Neuronal stem cell (in vitro differentiated cells): Measurements from ENCODE around the gene OPRD1.
"Not testable (repeated sequence)": the region's sequence is repeated elsewhere in the genome, so short reads cannot be mapped to it uniquely, and the experiment has no call there.

ENCODE experiments used
- DNase-seq: peaks from one replicate; pipeline ENCODE4 v3.0.0-alpha.2; 2013; ENCODE audit warnings: low spot score
- H2AFZ ChIP-seq: one replicate; pipeline ENCODE4 v1.6.1; 2013; ENCODE audit warnings: mild to moderate bottlenecking, low read length, inconsistent platforms
- H2AK5ac ChIP-seq: 2 replicates; pipeline ENCODE4 v1.6.1; 2013; ENCODE audit warnings: low read depth, mild to moderate bottlenecking, inconsistent platforms, low read length, moderate library complexity, mixed read lengths
- H2BK120ac ChIP-seq: 2 replicates; pipeline ENCODE4 v1.6.1; 2013; ENCODE audit warnings: low read depth, mild to moderate bottlenecking, inconsistent platforms, low read length, moderate library complexity, mixed read lengths
- H2BK12ac ChIP-seq: one replicate; pipeline ENCODE4 v1.6.1; 2013; ENCODE audit warnings: low read length, inconsistent platforms
- H2BK15ac ChIP-seq: 2 replicates; pipeline ENCODE4 v1.6.1; 2013; ENCODE audit warnings: mild to moderate bottlenecking, low read length, inconsistent platforms, mixed read lengths
- H2BK5ac ChIP-seq: one replicate; pipeline ENCODE4 v1.6.1; 2013; ENCODE audit warnings: inconsistent platforms, mild to moderate bottlenecking, low read length, moderate library complexity
- H3K14ac ChIP-seq: one replicate; pipeline ENCODE4 v1.6.1; 2013; ENCODE audit warnings: low read length, inconsistent platforms
- H3K18ac ChIP-seq: 2 replicates; pipeline ENCODE4 v1.6.1; 2013; ENCODE audit warnings: low read length, inconsistent platforms
- H3K23ac ChIP-seq: 2 replicates; pipeline ENCODE4 v1.6.1; 2013; ENCODE audit warnings: low read depth, mild to moderate bottlenecking, mixed read lengths, low read length, inconsistent platforms; ENCODE audit not compliant: poor library complexity
- H3K27ac ChIP-seq: replicated peaks from 3 replicates; pipeline ENCODE4 v1.5.1; 2013; ENCODE audit warnings: low read length, inconsistent platforms
- H3K27me3 ChIP-seq, 3 experiments: 2 replicates each; pipeline ENCODE4 v1.6.1; 2013; ENCODE audit warnings: low read length in 3 of 3, mild to moderate bottlenecking in 2 of 3, inconsistent platforms in 1 of 3, low read depth in 1 of 3, mixed read lengths in 1 of 3, moderate library complexity in 1 of 3; ENCODE audit not compliant: control insufficient read depth in 3 of 3, insufficient read depth in 3 of 3
- H3K36me3 ChIP-seq, 2 donors: replicated peaks in 1 of 2; 2 replicates each; pipeline ENCODE4 v1.6.1; 2013; ENCODE audit warnings: low read length in 2 of 2; ENCODE audit not compliant: control insufficient read depth in 2 of 2, insufficient read depth in 2 of 2
- H3K4ac ChIP-seq: 2 replicates; pipeline ENCODE4 v1.6.1; 2013; ENCODE audit warnings: inconsistent platforms, mild to moderate bottlenecking, low read length, moderate library complexity
- H3K4me1 ChIP-seq, 2 donors: 1 replicate in 1 of 2; 2 replicates in 1 of 2; pipeline ENCODE4 v1.6.1; 2013; ENCODE audit warnings: low read length in 2 of 2, low read depth in 1 of 2; ENCODE audit not compliant: control insufficient read depth in 2 of 2, insufficient read depth in 1 of 2
- H3K4me2 ChIP-seq: one replicate; pipeline ENCODE4 v1.6.1; 2013; ENCODE audit warnings: mild to moderate bottlenecking, low read length, inconsistent platforms; ENCODE audit not compliant: insufficient read depth, poor library complexity, severe bottlenecking
- H3K4me3 ChIP-seq, 2 donors: 2 replicates each; pipeline ENCODE4 v1.5.1; 2013; ENCODE audit warnings: low read length in 2 of 2, mild to moderate bottlenecking in 2 of 2, inconsistent platforms in 1 of 2, moderate library complexity in 1 of 2
- H3K79me1 ChIP-seq: one replicate; pipeline ENCODE4 v1.6.1; 2013; ENCODE audit warnings: low read depth, mild to moderate bottlenecking, inconsistent platforms, low read length, moderate library complexity
- H3K9ac ChIP-seq: one replicate; pipeline ENCODE4 v1.6.1; 2013; ENCODE audit warnings: mild to moderate bottlenecking, low read depth, low read length, inconsistent platforms; ENCODE audit not compliant: poor library complexity
- H3K9me3 ChIP-seq, 2 donors: replicated peaks in 1 of 2; 2 replicates each; pipeline versions ENCODE3 to v1.6.1; 2013; ENCODE audit warnings: low read length in 2 of 2, mild to moderate bottlenecking in 2 of 2, inconsistent platforms in 1 of 2, low read depth in 1 of 2, mixed read lengths in 1 of 2, moderate library complexity in 1 of 2; ENCODE audit not compliant: control insufficient read depth in 2 of 2, insufficient read depth in 1 of 2
- H4K8ac ChIP-seq: one replicate; pipeline ENCODE4 v1.6.1; 2013; ENCODE audit warnings: low read depth, mild to moderate bottlenecking, inconsistent platforms, low read length, moderate library complexity
- H4K91ac ChIP-seq: one replicate; pipeline ENCODE4 v1.6.1; 2013; ENCODE audit warnings: low read length, low read depth, mild to moderate bottlenecking, inconsistent platforms; ENCODE audit not compliant: poor library complexity
- WGBS, 2 donors: extraction: QIAGEN DNeasy Blood & Tissue Kit; methylation state at CpG; one replicate each; pipeline ENCODE4 v1.1.7; 2013; ENCODE audit warnings: missing lambda C conversion rate in 2 of 2, mixed read lengths in 1 of 2; ENCODE audit not compliant: insufficient read length in 2 of 2, insufficient replicate concordance in 1 of 2; ENCODE audit errors: extremely low coverage in 2 of 2; 5-methylcytosine and 5-hydroxymethylcytosine counted together

OPRD1 gene

DNA sequence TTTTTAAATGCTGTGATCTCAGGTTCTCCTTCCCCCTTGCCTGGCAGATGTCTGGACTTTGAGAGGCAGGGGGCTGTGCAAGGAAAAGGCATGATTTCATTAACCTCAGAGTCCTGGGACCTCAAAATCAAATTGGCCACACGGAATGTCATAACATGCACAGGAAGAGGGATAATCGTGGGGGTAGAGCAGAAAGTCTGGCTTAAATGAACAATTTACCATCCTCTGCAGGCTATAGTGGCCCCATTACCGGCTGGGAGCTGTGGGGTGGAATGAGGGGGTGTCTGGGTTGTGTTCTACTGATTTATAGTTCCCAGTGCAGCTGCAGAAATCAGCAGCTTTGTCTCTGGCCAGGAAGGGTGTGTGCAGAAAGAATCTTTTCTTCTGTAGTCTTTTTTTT lies 10.8 kb downstream of the OPRD1 start:
- no peak overlapping the region for H3K27ac ChIP-seq
- DNase-seq = no peak
- H3K4me3 ChIP-seq = no peak overlapping the region
- H2AK5ac ChIP-seq = no peak overlapping the region
- no peak overlapping the region for H2BK120ac ChIP-seq
- H3K9ac ChIP-seq = no peak overlapping the region
- H3K4ac ChIP-seq = no peak overlapping the region
- H3K18ac ChIP-seq = no peak overlapping the region
- no peak overlapping the region for H2BK12ac ChIP-seq
- no peak overlapping the region for H2BK5ac ChIP-seq
- H4K8ac ChIP-seq = no peak overlapping the region
- H3K79me1 ChIP-seq = no peaks in the 10 kb centered on the region
- peaks cover 0 to 2% of the 10 kb centered on the region in 2 donors for H3K9me3 ChIP-seq
- H3K27me3 ChIP-seq = peaks cover 0 to 4% (median 0%) of the 10 kb centered on the region in 3 experiments
- H3K4me1 ChIP-seq = no peaks in the 10 kb centered on the region
- WGBS, 2 donors = no CpG with 5 or more reads among the region's 3 CpGs
- H2BK15ac ChIP-seq = no peak overlapping the region
- H3K23ac ChIP-seq = no peak overlapping the region
- H4K91ac ChIP-seq = no peak overlapping the region
- no peak overlapping the region for H3K14ac ChIP-seq
- no peak overlapping the region for H3K4me2 ChIP-seq
- no peak overlapping the region for H2AFZ ChIP-seq
- H3K36me3 ChIP-seq = no peaks in the 10 kb centered on the region

DNA sequence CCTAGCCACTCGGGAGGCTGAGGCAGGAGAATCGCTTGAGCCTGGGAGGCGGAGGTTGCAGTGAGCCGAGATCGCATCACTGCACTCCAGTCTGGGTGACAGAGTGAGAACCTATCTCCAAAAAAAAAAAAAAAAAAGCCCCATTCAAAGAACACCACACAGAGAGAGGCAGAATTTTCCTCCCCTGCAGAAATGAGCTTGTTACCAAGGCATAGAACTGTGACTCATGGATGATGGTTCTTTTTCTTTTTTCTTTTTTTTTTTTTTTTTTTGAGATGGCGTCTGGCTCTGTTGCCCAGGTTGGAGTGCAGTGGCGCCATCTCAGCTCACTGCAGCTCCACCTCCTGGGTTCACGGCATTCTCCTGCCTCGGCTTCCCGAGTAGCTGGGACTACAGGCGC lies 12.1 kb downstream of the OPRD1 start:
- H3K79me1 ChIP-seq, H3K27me3 ChIP-seq, H3K9me3 ChIP-seq, H3K4me3 ChIP-seq, H3K27ac ChIP-seq, H3K23ac ChIP-seq, H4K91ac ChIP-seq, H2BK12ac ChIP-seq, H2AK5ac ChIP-seq, H3K14ac ChIP-seq, H3K4ac ChIP-seq, DNase-seq, H2BK120ac ChIP-seq, H4K8ac ChIP-seq, H3K4me2 ChIP-seq, H3K36me3 ChIP-seq, H3K9ac ChIP-seq, H2AFZ ChIP-seq, H2BK5ac ChIP-seq, H3K4me1 ChIP-seq, H2BK15ac ChIP-seq, H3K18ac ChIP-seq: not testable (repeated sequence)
- WGBS, 2 donors = no CpG with 5 or more reads among the region's 11 CpGs

DNA sequence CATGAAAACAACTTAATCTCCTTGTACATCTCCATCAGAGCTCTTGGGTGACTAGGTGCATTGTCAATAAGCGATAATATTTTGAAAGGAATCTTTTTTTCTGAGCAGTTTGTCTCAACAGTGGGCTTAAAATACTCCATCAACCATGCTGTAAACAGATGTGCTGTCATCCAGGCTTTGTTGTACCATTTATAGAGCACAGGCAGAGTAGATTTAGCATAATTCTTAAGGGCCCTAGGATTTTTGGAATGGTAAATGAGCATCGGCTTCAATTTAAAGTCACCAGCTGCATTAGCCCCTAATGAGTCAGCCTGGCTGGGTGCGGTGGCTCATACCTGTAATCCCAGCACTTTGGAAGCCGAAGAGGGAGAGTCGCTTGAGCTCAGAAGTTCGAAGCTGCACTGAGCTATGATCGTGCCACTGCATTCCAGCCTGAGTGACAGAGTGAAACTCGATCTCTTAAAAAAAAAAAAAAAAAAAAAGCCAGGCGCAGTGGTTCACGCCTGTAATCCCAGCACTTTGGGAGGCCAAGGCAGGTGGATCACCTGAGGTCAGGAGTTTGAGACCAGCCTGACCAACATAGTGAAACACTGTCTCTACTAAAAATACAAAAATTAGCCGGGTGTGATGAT lies 16.4 kb downstream of the OPRD1 start:
- H3K79me1 ChIP-seq, H3K14ac ChIP-seq, H3K36me3 ChIP-seq, H3K4me1 ChIP-seq, H3K18ac ChIP-seq, H2AK5ac ChIP-seq, H3K4ac ChIP-seq, H3K9ac ChIP-seq, H3K27ac ChIP-seq, H2BK15ac ChIP-seq, H2AFZ ChIP-seq, DNase-seq, H3K9me3 ChIP-seq, H2BK5ac ChIP-seq, H3K27me3 ChIP-seq, H2BK12ac ChIP-seq, H3K23ac ChIP-seq, H3K4me3 ChIP-seq, H3K4me2 ChIP-seq, H2BK120ac ChIP-seq, H4K8ac ChIP-seq, H4K91ac ChIP-seq: not testable (repeated sequence)
- WGBS, 2 donors = no CpG with 5 or more reads among the region's 11 CpGs

DNA sequence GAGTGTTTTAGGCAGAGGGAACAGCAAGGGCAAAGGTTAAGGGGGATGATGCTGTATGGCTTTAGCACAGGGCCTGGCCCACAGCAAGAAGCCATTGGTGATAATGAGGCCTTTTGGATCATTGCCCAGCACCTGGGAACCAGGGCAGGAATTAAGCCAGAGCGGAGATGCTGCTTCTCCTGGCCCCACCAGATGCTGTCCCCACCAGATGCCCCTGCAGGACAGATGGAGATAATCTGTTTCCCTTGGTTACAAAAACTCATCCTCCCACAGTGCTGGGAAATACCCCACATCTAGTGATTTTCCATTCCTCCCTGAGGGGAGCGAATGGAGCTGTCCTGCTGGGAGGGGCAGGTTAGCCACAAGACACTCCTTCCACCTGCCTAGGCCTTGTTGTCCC lies 18.8 kb downstream of the OPRD1 start:
- H3K9ac ChIP-seq = no peak overlapping the region
- no peak overlapping the region for H2BK15ac ChIP-seq
- no peak overlapping the region for H2BK120ac ChIP-seq
- H3K4me2 ChIP-seq = no peak overlapping the region
- H4K8ac ChIP-seq = no peak overlapping the region
- H3K14ac ChIP-seq = no peak overlapping the region
- no peak overlapping the region for H3K23ac ChIP-seq
- no peak overlapping the region for H2BK12ac ChIP-seq
- no peak overlapping the region for H3K4ac ChIP-seq
- no peaks in the 10 kb centered on the region for H3K79me1 ChIP-seq
- H2BK5ac ChIP-seq = no peak overlapping the region
- H3K4me1 ChIP-seq = no peaks in the 10 kb centered on the region
- H3K27me3 ChIP-seq = peaks cover 0 to 5% (median 0%) of the 10 kb centered on the region in 3 experiments
- no peaks in the 10 kb centered on the region for H3K9me3 ChIP-seq
- no peak overlapping the region for H2AFZ ChIP-seq
- no peak overlapping the region for H3K18ac ChIP-seq
- no peak overlapping the region for H4K91ac ChIP-seq
- no peak overlapping the region for H2AK5ac ChIP-seq
- no peaks in the 10 kb centered on the region for H3K36me3 ChIP-seq
- no peak overlapping the region for H3K4me3 ChIP-seq
- no peak for DNase-seq
- H3K27ac ChIP-seq = no peak overlapping the region
- no CpG with 5 or more reads among the region's 2 CpGs for WGBS, 2 donors
